Measurements from ENCODE around the gene SDK2. TPM values are rescaled to one million over a fixed set of nuclear protein-coding genes. Genes with fewer than 3 reads are reported as not detected.

The SDK2 gene
- total RNA-seq, 1 donor, result under 0.01 TPM

DNA sequence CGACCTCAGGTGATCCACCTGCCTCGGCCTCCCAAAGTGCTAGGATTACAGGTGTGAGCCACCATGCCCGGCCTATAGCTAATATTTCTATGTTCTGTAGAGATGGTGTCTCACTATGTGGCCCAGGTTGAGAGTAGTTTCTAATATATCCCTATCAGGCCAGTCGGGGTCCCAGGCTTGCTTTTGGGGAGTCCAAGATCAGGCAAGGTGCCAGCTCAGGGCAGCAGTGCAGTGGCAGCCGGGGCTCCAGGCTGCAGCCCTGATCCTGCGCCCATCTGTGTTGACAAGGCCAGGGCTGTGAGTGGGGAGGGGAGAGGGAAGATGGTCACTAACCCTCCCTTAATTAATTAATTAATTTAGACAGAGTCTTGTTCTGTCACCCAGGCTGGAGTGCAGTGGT lies 254.8 kb downstream of the SDK2 start:
- Histone ChIP-seq H3K4me2 (ENCODE audit: insufficient read depth, low read length) (no peak overlapping the region), H2AFZ (ENCODE audit: low read length) (no peak overlapping the region), H3K79me2 (ENCODE audit: insufficient read depth, low read length) (no peaks in the 10 kb centered on the region), H4K20me1 (ENCODE audit: insufficient read depth, low read length) (no peaks in the 10 kb centered on the region), H3K36me3 (ENCODE audit: insufficient read depth, low read length) (no peaks in the 10 kb centered on the region), H3K4me3 (ENCODE audit: insufficient read depth, low read length) (no peak overlapping the region), H3K9me3 (ENCODE audit: low read depth, low read length) (no peaks in the 10 kb centered on the region), H3K27me3 (ENCODE audit: insufficient read depth, low read length) (peaks cover under 1% of the 10 kb centered on the region), H3K27ac (ENCODE audit: low read depth, low read length) (no peak overlapping the region), H3K4me1 (ENCODE audit: insufficient read depth, low read length) (no peaks in the 10 kb centered on the region)
- DNase-seq (ENCODE audit: insufficient read length, low spot score, missing footprints), result peak; percentile 48
- TF ChIP-seq, protein P1, sequence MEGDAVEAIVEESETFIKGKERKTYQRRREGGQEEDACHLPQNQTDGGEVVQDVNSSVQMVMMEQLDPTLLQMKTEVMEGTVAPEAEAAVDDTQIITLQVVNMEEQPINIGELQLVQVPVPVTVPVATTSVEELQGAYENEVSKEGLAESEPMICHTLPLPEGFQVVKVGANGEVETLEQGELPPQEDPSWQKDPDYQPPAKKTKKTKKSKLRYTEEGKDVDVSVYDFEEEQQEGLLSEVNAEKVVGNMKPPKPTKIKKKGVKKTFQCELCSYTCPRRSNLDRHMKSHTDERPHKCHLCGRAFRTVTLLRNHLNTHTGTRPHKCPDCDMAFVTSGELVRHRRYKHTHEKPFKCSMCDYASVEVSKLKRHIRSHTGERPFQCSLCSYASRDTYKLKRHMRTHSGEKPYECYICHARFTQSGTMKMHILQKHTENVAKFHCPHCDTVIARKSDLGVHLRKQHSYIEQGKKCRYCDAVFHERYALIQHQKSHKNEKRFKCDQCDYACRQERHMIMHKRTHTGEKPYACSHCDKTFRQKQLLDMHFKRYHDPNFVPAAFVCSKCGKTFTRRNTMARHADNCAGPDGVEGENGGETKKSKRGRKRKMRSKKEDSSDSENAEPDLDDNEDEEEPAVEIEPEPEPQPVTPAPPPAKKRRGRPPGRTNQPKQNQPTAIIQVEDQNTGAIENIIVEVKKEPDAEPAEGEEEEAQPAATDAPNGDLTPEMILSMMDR (IDR thresholded peaks at IDR 0.05; ENCODE audit: extremely low read depth, low read depth, low read length), result no peak

DNA sequence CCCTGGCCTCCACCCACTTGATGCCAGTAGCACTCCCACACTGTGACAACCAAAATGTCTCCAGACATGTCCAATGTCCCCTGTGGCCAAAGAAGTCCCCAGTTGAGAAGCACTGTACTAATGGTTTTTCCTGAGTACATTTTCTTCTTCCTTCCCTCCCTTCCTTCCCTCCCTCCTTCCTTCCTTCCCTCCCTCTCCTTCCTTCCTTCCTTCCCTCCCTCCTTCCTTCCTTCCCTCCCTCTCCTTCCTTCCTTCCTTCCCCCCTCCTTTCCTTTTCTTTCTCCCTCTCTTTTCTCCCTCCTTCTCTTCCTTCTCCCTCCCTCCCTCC lies 255.7 kb downstream of the SDK2 start:
- Histone ChIP-seq H3K4me3 (ENCODE audit: insufficient read depth, low read length) (no peak overlapping the region), H3K36me3 (ENCODE audit: insufficient read depth, low read length) (no peaks in the 10 kb centered on the region), H3K4me2 (ENCODE audit: insufficient read depth, low read length) (no peak overlapping the region), H3K9me3 (ENCODE audit: low read depth, low read length) (no peaks in the 10 kb centered on the region), H3K79me2 (ENCODE audit: insufficient read depth, low read length) (no peaks in the 10 kb centered on the region), H3K27ac (ENCODE audit: low read depth, low read length) (no peak overlapping the region), H3K4me1 (ENCODE audit: insufficient read depth, low read length) (no peaks in the 10 kb centered on the region), H2AFZ (ENCODE audit: low read length) (no peak overlapping the region), H4K20me1 (ENCODE audit: insufficient read depth, low read length) (no peaks in the 10 kb centered on the region), H3K27me3 (ENCODE audit: insufficient read depth, low read length) (peaks cover 4% of the 10 kb centered on the region)
- no peak for DNase-seq (ENCODE audit: insufficient read length, low spot score, missing footprints)
- TF ChIP-seq, protein P1 (IDR thresholded peaks at IDR 0.05; ENCODE audit: extremely low read depth, low read depth, low read length), result no peak

DNA sequence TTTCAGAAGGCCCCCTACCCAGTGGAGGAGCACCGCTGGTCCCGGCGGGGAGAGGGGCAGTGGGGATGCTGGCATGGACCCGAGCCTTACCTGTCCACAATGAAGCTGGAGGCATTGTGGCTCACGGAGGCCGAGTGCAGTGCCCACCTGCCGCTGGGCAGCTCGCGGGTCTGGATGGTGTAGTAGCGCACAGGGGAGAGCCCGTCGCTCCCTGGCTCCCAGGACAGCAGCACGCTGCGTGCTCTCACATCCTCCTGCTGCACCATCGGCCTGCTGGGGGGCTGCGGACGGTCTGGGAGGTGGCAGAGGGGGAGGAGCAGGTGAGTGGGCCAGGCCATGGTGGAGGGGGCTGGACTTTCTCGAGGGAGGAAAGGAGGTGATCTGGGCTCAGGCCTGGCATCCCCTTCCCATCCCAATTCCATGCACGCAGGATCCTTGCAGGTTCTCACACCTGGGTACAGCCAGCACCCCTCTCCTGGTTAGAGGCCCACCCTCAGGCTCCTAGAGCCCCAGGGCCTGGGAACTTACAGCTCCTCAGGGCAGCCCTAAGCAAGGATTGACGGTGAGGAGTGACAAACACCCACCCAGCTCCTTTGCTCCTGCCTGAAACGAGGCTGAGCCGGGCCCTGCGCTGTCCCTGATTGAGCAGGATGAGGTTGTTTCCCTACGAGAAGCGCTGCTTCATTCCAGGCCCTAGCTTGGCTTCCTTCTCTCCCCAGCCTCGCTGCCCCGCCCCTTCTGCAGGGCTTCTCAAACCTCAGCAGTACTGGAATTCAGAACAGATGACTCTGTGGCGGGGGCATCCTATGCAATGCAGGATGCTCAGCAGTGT lies 256.3 kb downstream of the SDK2 start:
- Histone ChIP-seq H3K36me3 (ENCODE audit: insufficient read depth, low read length) (no peaks in the 10 kb centered on the region), H3K9me3 (ENCODE audit: low read depth, low read length) (no peaks in the 10 kb centered on the region), H3K27ac (ENCODE audit: low read depth, low read length) (no peak overlapping the region), H3K79me2 (ENCODE audit: insufficient read depth, low read length) (no peaks in the 10 kb centered on the region), H3K27me3 (ENCODE audit: insufficient read depth, low read length) (peaks cover 4% of the 10 kb centered on the region), H3K4me3 (ENCODE audit: insufficient read depth, low read length) (no peak overlapping the region), H4K20me1 (ENCODE audit: insufficient read depth, low read length) (no peaks in the 10 kb centered on the region), H3K4me2 (ENCODE audit: insufficient read depth, low read length) (no peak overlapping the region), H3K4me1 (ENCODE audit: insufficient read depth, low read length) (no peaks in the 10 kb centered on the region), H2AFZ (ENCODE audit: low read length) (no peak overlapping the region)
- TF ChIP-seq, protein P1 (IDR thresholded peaks at IDR 0.05; ENCODE audit: extremely low read depth, low read depth, low read length), result no peak
- DNase-seq (ENCODE audit: insufficient read length, low spot score, missing footprints), result peak; percentile 46

DNA sequence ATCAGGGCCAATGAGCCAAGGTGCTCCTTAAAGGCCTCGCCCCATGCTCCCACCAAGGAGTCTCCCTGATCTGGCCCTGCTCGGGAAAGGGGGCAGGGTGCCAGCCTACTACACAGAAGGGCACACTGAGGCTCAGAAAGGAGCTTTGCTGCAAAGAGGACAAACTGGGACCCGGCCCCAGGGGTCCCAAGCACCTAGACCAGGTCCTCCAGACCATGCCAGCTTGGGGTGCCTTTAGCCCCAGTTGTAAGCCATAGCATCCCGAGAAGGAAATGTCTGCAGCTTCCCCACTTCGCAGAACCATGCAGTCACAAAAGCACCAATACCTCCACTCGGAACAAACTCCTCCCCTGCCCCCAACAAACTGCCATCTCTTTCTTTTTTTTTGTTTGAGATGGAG lies 257.7 kb downstream of the SDK2 start:
- peak; percentile 53 for DNase-seq (ENCODE audit: insufficient read length, low spot score, missing footprints)
- Histone ChIP-seq H2AFZ (ENCODE audit: low read length) (no peak overlapping the region), H3K9me3 (ENCODE audit: low read depth, low read length) (no peaks in the 10 kb centered on the region), H3K4me1 (ENCODE audit: insufficient read depth, low read length) (no peaks in the 10 kb centered on the region), H3K36me3 (ENCODE audit: insufficient read depth, low read length) (no peaks in the 10 kb centered on the region), H3K27ac (ENCODE audit: low read depth, low read length) (no peak overlapping the region), H3K4me3 (ENCODE audit: insufficient read depth, low read length) (no peak overlapping the region), H3K79me2 (ENCODE audit: insufficient read depth, low read length) (no peaks in the 10 kb centered on the region), H4K20me1 (ENCODE audit: insufficient read depth, low read length) (no peaks in the 10 kb centered on the region), H3K27me3 (ENCODE audit: insufficient read depth, low read length) (peaks cover 4% of the 10 kb centered on the region), H3K4me2 (ENCODE audit: insufficient read depth, low read length) (no peak overlapping the region)
- TF ChIP-seq, protein P1 (IDR thresholded peaks at IDR 0.05; ENCODE audit: extremely low read depth, low read depth, low read length), result no peak
